Measurements from ENCODE around the gene PSTPIP1. TPM values are rescaled to one million over a fixed set of nuclear protein-coding genes. Genes with fewer than 3 reads are reported as not detected.

PSTPIP1 gene
- total RNA-seq, 1 experiment from 2014 or later = not detected

DNA sequence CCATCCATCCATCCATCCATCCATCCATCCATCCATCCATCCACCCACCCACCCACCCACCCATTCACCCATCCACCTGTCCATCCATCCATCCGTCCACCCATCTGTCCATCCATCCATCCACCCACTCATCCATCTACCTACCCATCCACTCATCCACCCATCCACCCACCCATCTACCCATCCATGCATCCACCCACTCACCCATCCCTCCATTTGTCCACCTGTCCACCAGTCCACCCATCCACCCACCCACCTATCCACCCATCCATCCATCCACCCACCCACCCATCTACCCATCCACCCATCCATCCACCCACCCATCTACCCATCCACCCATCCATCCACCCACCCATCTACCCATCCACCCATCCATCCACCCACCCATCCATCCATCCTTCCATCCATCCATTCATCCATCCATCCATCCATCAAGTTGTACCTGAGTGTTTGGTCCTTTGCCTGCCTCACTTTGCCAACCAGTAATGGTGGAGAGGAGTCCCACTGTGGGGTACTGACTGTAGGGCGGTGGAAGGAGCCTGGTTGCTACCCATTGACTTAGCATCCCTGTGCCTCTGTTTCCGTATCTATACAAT, 17.3 kb downstream of the PSTPIP1 start:
- H3K4me2 ChIP-seq (ENCODE audit: low read length) = no peak overlapping the region
- no peak overlapping the region for H3K27ac ChIP-seq (ENCODE audit: low read length)
- ChIA-PET POLR2A (ENCODE audit: unreplicated experiment) (no interaction called here), CTCF (no interaction called here)
- no peaks in the 10 kb centered on the region for H3K4me1 ChIP-seq (ENCODE audit: insufficient read depth, low read length)
- H3K27me3 ChIP-seq (ENCODE audit: low read length) = no peaks in the 10 kb centered on the region
- H3K4me3 ChIP-seq (ENCODE audit: low read length) = no peak overlapping the region
- H3K9ac ChIP-seq (ENCODE audit: low read length) = no peak overlapping the region
- no TSS peak for BruUV-seq (replicated peaks)
- ATAC-seq = no peak
- TF ChIP-seq CTCF (conservative IDR thresholded peaks at IDR 0.05; ENCODE audit: low read depth, low read length) (no peak), EZH2phosphoT487 (IDR thresholded peaks at IDR 0.05; ENCODE audit: borderline replicate concordance, low read length) (no peak), EZH2 (IDR thresholded peaks at IDR 0.05; ENCODE audit: low read length, unreplicated experiment) (no peak)
- no peaks in the 10 kb centered on the region for H3K9me2 ChIP-seq (replicated peaks; ENCODE audit: low read length)
- H4K20me1 ChIP-seq (ENCODE audit: low read length) = no peaks in the 10 kb centered on the region
- no peak overlapping the region for H2AFZ ChIP-seq (ENCODE audit: low read length)
- H3F3A ChIP-seq (ENCODE audit: low read length, unreplicated experiment) = no peaks in the 10 kb centered on the region
- H3K79me2 ChIP-seq (ENCODE audit: low read length) = no peaks in the 10 kb centered on the region
- intact Hi-C loops (cut with micrococcal nuclease) = no loop called here
- no peaks in the 10 kb centered on the region for H3K36me3 ChIP-seq (ENCODE audit: low read depth, low read length)
- no peaks in the 10 kb centered on the region for H3K9me3 ChIP-seq (ENCODE audit: low read length)
- no peak for DNase-seq

GRCh38 chr15:77012868-77013267, 17.9 kb downstream of the PSTPIP1 start:
- no TSS peak for BruUV-seq (replicated peaks)
- no peak overlapping the region for H3K4me3 ChIP-seq (ENCODE audit: low read length)

More at GRCh38 chr15:77012868-77013267, 17.9 kb downstream of the PSTPIP1 start:
- ATAC-seq = no peak
- H3K27ac ChIP-seq (ENCODE audit: low read length) = no peak overlapping the region
- DNase-seq = no peak
- ChIA-PET CTCF (no interaction called here), POLR2A (ENCODE audit: unreplicated experiment) (interaction anchor here (0.6 kb wide), 1 partner anchor 21 kb away, joined by 4 read pairs; no protein-coding TSS in a partner anchor)
- intact Hi-C loops (cut with micrococcal nuclease) = no loop called here
- no peaks in the 10 kb centered on the region for H3K36me3 ChIP-seq (ENCODE audit: low read depth, low read length)
- no peaks in the 10 kb centered on the region for H3K27me3 ChIP-seq (ENCODE audit: low read length)
- TF ChIP-seq EZH2 (IDR thresholded peaks at IDR 0.05; ENCODE audit: low read length, unreplicated experiment) = no peak
- TF ChIP-seq EZH2phosphoT487 (IDR thresholded peaks at IDR 0.05; ENCODE audit: borderline replicate concordance, low read length) = no peak
- TF ChIP-seq CTCF (conservative IDR thresholded peaks at IDR 0.05; ENCODE audit: low read depth, low read length) = no peak
- no peaks in the 10 kb centered on the region for H4K20me1 ChIP-seq (ENCODE audit: low read length)
- no peaks in the 10 kb centered on the region for H3K9me3 ChIP-seq (ENCODE audit: low read length)
- H3K4me2 ChIP-seq (ENCODE audit: low read length) = no peak overlapping the region
- no peak overlapping the region for H3K9ac ChIP-seq (ENCODE audit: low read length)
- no peak overlapping the region for H2AFZ ChIP-seq (ENCODE audit: low read length)
- H3F3A ChIP-seq (ENCODE audit: low read length, unreplicated experiment) = no peaks in the 10 kb centered on the region
- H3K9me2 ChIP-seq (replicated peaks; ENCODE audit: low read length) = no peaks in the 10 kb centered on the region
- H3K79me2 ChIP-seq (ENCODE audit: low read length) = no peaks in the 10 kb centered on the region
- no peaks in the 10 kb centered on the region for H3K4me1 ChIP-seq (ENCODE audit: insufficient read depth, low read length)
